IMR-90 (cell line): ENCODE measurements around the gene ELMO1. TPM values are rescaled to one million over a fixed set of nuclear protein-coding genes. Genes with fewer than 3 reads are reported as not detected.

Source experiments
- ATAC-seq: fragments of 200-7000 bp; cut with Tn5 transposase; 2 replicates; pipeline ENCODE4 v1.9.1; 2020; ENCODE audit warnings: low read depth, mild to moderate bottlenecking, moderate library complexity
- BruUV-seq: library from RNA; stranded (reverse); fragments of 400-500 nt; replicated peaks from 2 replicates; lab custom pipeline; 2021; lab: Mats Ljungman, UMichigan
- CTCF ChIA-PET: fragments of 300-600 bp; formaldehyde crosslinking; extraction: SDS; loops from one replicate; lab custom pipeline; 2021; ENCODE audit warnings: antibody characterized with exemption; lab: Yijun Ruan, JAX
- POLR2A ChIA-PET: fragments of 300-600 bp; sonication (Branson Sonifier 250); formaldehyde crosslinking; loops from one replicate; lab custom pipeline; 2022; ENCODE audit warnings: antibody characterized with exemption; ENCODE audit not compliant: unreplicated experiment; lab: Charles Lee
- DNase-seq: peaks from one replicate; pipeline ENCODE4 v3.0.0; 2013
- H2AFZ ChIP-seq: replicated peaks from 2 replicates; pipeline ENCODE3; 2013; ENCODE audit warnings: low read length, mild to moderate bottlenecking; ENCODE audit not compliant: poor library complexity
- H2AK5ac ChIP-seq: 2 replicates; pipeline ENCODE4 v1.6.1; 2013; ENCODE audit warnings: low read depth, low read length, inconsistent platforms
- H2AK9ac ChIP-seq: replicated peaks from 2 replicates; pipeline ENCODE3; 2013; ENCODE audit warnings: mild to moderate bottlenecking, low read depth, low read length, moderate library complexity; ENCODE audit not compliant: poor library complexity
- H2BK120ac ChIP-seq: 2 replicates; pipeline ENCODE4 v1.6.1; 2013; ENCODE audit warnings: low read depth, low read length, inconsistent platforms
- H2BK15ac ChIP-seq: 3 replicates; pipeline ENCODE4 v1.6.1; 2013; ENCODE audit warnings: low read depth, low read length, inconsistent platforms
- H2BK20ac ChIP-seq: 2 replicates; pipeline ENCODE4 v1.6.1; 2013; ENCODE audit warnings: low read depth, mild to moderate bottlenecking, inconsistent platforms, low read length, moderate library complexity
- H2BK5ac ChIP-seq: 2 replicates; pipeline ENCODE4 v1.6.1; 2013; ENCODE audit warnings: mild to moderate bottlenecking, low read depth, low read length, inconsistent platforms; ENCODE audit not compliant: poor library complexity, severe bottlenecking
- H3K14ac ChIP-seq: replicated peaks from 2 replicates; pipeline ENCODE4 v1.6.1; 2013; ENCODE audit warnings: low read depth, low read length, inconsistent platforms
- H3K18ac ChIP-seq: 2 replicates; pipeline ENCODE4 v1.6.1; 2013; ENCODE audit warnings: low read depth, low read length, control low read depth
- H3K23ac ChIP-seq: 2 replicates; pipeline ENCODE4 v1.6.1; 2013; ENCODE audit warnings: low read depth, low read length, inconsistent platforms
- H3K27ac ChIP-seq: 2 replicates; pipeline ENCODE4 v1.5.1; 2013; ENCODE audit warnings: mild to moderate bottlenecking, control low read depth, low read length; ENCODE audit not compliant: insufficient read depth
- H3K27me3 ChIP-seq: 2 replicates; pipeline ENCODE4 v1.6.1; 2013; ENCODE audit warnings: low read length; ENCODE audit not compliant: control insufficient read depth, insufficient read depth
- H3K36me3 ChIP-seq: 2 replicates; pipeline ENCODE4 v1.6.1; 2013; ENCODE audit warnings: low read length, mixed read lengths; ENCODE audit not compliant: control insufficient read depth, insufficient read depth
- H3K4ac ChIP-seq: 2 replicates; pipeline ENCODE4 v1.6.1; 2013; ENCODE audit warnings: low read depth, low read length, inconsistent platforms
- H3K4me1 ChIP-seq: 2 replicates; pipeline ENCODE4 v1.6.1; 2013; ENCODE audit warnings: low read length, mixed read lengths; ENCODE audit not compliant: control insufficient read depth, insufficient read depth
- H3K4me2 ChIP-seq: 2 replicates; pipeline ENCODE4 v1.6.1; 2013; ENCODE audit warnings: low read depth, mild to moderate bottlenecking, control low read depth, low read length, moderate library complexity
- H3K4me3 ChIP-seq: 2 replicates; pipeline ENCODE4 v1.5.1; 2013; ENCODE audit warnings: low read depth, mild to moderate bottlenecking, control low read depth, low read length, moderate library complexity; ENCODE audit not compliant: insufficient read depth
- H3K56ac ChIP-seq: 2 replicates; pipeline ENCODE4 v1.6.1; 2013; ENCODE audit warnings: low read length, inconsistent platforms; ENCODE audit not compliant: insufficient read depth; ENCODE audit errors: extremely low read depth
- H3K79me1 ChIP-seq, 2 experiments: 2 replicates each; pipeline ENCODE4 v1.6.1; 2013; ENCODE audit warnings: low read length in 2 of 2, inconsistent platforms in 1 of 2, low read depth in 1 of 2
- H3K9ac ChIP-seq: 2 replicates; pipeline ENCODE4 v1.6.1; 2013; ENCODE audit warnings: low read depth, low read length, control low read depth
- H3K9me1 ChIP-seq: 2 replicates; pipeline ENCODE4 v1.6.1; 2013; ENCODE audit warnings: low read length, inconsistent platforms; ENCODE audit not compliant: insufficient read depth
- H3K9me3 ChIP-seq: 2 replicates; pipeline ENCODE4 v1.6.1; 2013; ENCODE audit warnings: low read length; ENCODE audit not compliant: control insufficient read depth, insufficient read depth
- H4K20me1 ChIP-seq: 2 replicates; pipeline ENCODE4 v1.6.1; 2013; ENCODE audit warnings: low read length, inconsistent platforms; ENCODE audit not compliant: insufficient read depth
- H4K5ac ChIP-seq: 2 replicates; pipeline ENCODE4 v1.6.1; 2013; ENCODE audit warnings: mild to moderate bottlenecking, low read depth, low read length, control low read depth
- H4K8ac ChIP-seq, 2 experiments: 2 replicates each; pipeline ENCODE4 v1.6.1; 2013; ENCODE audit warnings: low read depth in 2 of 2, low read length in 2 of 2, control low read depth in 1 of 2, inconsistent platforms in 1 of 2
- H4K91ac ChIP-seq: 2 replicates; pipeline ENCODE4 v1.6.1; 2013; ENCODE audit warnings: low read depth, low read length, inconsistent platforms; ENCODE audit not compliant: insufficient read depth
- MAFK ChIP-seq: IDR thresholded peaks from 2 replicates; pipeline ENCODE4 v1.6.1; 2012; ENCODE audit warnings: low read depth, low read length, improper control_type of control experiment
- SMC3 ChIP-seq: fragments of 150-350 bp; IDR thresholded peaks from 2 replicates; pipeline ENCODE4 v1.6.1; 2016; ENCODE audit warnings: low read depth, mild to moderate bottlenecking, antibody characterized with exemption, low read length, moderate library complexity
- WGBS, 2 experiments: methylation state at CpG; one replicate each; pipeline versions ENCODE4 v1.1.5 to v1.1.7; 2013; ENCODE audit warnings: missing lambda C conversion rate in 2 of 2; ENCODE audit not compliant: insufficient read length in 1 of 2; ENCODE audit errors: extremely low coverage in 2 of 2; 5-methylcytosine and 5-hydroxymethylcytosine counted together
- dilution Hi-C: fragments of 300-500 bp; cut with HindIII; formaldehyde crosslinking; loops from one replicate; pipeline ENCODE4 v1.14.3; 2018; ENCODE audit warnings: low sequenced_read_pairs; ENCODE audit not compliant: unreplicated experiment
- in situ Hi-C: fragments of 300-500 bp; cut with MboI; formaldehyde crosslinking; loops from 3 replicates; pipeline ENCODE4 v1.14.3; 2019; ENCODE audit warnings: low sequenced_read_pairs, inconsistent platforms, mixed read lengths
- intact Hi-C: fragments of 100-400 bp; cut with micrococcal nuclease; formaldehyde crosslinking; loops from 2 replicates; pipeline ENCODE4 v1.10.0; 2022
- polyA plus RNA-seq, 3 experiments: library from polyadenylated mRNA; depleted of rRNA; stranded (reverse); fragments of >200 nt; gene quantifications; 2 replicates each; pipeline ENCODE4 v1.2.3, GENCODE V29; 2012; ENCODE audit warnings: low replicate concordance in 1 of 3
- total RNA-seq: library from RNA; depleted of rRNA; stranded (reverse); fragments of >200 nt; gene quantifications from 2 replicates; pipeline ENCODE4 v1.2.3, GENCODE V29; 2012

ELMO1 gene
- total and polyA plus RNA-seq, 2 of the 4 experiments (the other 2 are of a cell fraction): 0.03 TPM; not detected in 1

GRCh38 chr7:37016064-37016878, 432.4 kb downstream of the ELMO1 start:
- Histone ChIP-seq H3K56ac (no peak overlapping the region), H3K4me3 (no peak overlapping the region), H4K8ac (no peak overlapping the region), H4K20me1 (no peaks in the 10 kb centered on the region), H3K4me2 (no peak overlapping the region), H3K79me1 (no peaks in the 10 kb centered on the region), H3K14ac (no peak overlapping the region), H3K9ac (no peak overlapping the region), H4K91ac (no peak overlapping the region), H3K9me3 (no peaks in the 10 kb centered on the region), H4K5ac (no peak overlapping the region), H3K18ac (no peak overlapping the region), H3K36me3 (no peaks in the 10 kb centered on the region), H2AK9ac (no peak overlapping the region), H3K23ac (no peak overlapping the region), H3K9me1 (no peaks in the 10 kb centered on the region), H3K27me3 (peaks cover 8% of the 10 kb centered on the region; the same call in 1 of the 2 replicates), H2BK120ac (no peak overlapping the region), H2AK5ac (no peak overlapping the region), H2BK20ac (no peak overlapping the region), H2BK15ac (no peak overlapping the region), H2AFZ (no peak overlapping the region), H2BK5ac (no peak overlapping the region), H3K27ac (no peak overlapping the region), H3K4ac (no peak overlapping the region), H3K4me1 (no peaks in the 10 kb centered on the region)
- ChIA-PET CTCF (interaction anchor here (1.1 kb wide), 1 partner anchor 9 kb away, joined by 3 read pairs; no protein-coding TSS in a partner anchor), POLR2A (no interaction called here)
- in situ Hi-C loops (no loop called here), intact Hi-C loops (no loop called here), dilution Hi-C loops (no loop called here)
- DNase-seq (no peak), ATAC-seq (no peak)
- WGBS, 2 experiments: no CpG with 5 or more reads among the region's 10 CpGs
- no TSS peak for BruUV-seq
- no peak for TF ChIP-seq MAFK
- no peak for TF ChIP-seq SMC3
